Putamen (tissue), 1 donor: ENCODE results near the gene CBLB.

Experiments used
- DNase-seq: peaks from one replicate; pipeline ENCODE4 v3.0.0-alpha.2; 2016; ENCODE audit warnings: low spot score

The CBLB gene

DNA sequence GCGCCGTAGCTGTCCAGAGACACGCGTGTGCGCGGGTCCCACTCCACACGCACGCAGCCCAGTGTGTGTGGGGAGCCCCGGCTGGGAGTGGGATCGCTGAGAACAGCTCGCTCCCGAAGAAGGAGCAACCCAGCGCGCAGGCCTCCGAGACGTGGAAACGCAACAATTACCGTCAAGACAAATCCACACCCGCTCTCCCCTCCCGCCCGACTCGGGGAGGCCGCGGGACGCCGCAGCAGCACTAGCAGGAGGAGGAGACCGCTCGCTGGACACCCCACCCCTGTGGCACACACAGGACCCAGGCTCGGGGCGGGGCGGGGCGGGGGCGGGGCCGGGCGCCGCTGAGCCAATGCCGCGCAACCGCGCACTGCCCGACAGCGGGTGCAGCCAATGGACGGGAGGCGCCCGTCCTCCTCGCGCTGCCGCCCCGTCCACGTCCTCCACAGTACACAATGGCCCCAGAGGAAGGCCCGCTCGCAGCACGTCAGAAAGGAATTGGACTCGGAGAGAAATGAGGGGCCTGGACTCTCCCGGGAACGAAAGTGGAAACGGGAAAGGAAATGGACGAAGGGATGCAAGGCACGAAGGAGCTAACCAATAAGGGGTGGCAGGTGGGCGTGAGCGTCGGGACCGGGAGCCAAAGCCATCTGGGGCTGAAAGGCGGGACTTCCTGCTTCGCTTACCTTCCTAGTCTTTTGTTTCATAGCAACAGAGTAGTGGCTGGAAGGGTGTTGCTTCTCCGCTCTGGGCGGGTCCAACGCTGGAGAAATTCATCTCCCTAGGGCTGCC is at the start of gene CBLB:
Gene CBLB, minus strand, starts transcription at position 271 of the 789 bp plus-strand sequence. CDS start 1,435 bp downstream, outside the sequence.
- DNase-seq, result peak; percentile 93

DNA sequence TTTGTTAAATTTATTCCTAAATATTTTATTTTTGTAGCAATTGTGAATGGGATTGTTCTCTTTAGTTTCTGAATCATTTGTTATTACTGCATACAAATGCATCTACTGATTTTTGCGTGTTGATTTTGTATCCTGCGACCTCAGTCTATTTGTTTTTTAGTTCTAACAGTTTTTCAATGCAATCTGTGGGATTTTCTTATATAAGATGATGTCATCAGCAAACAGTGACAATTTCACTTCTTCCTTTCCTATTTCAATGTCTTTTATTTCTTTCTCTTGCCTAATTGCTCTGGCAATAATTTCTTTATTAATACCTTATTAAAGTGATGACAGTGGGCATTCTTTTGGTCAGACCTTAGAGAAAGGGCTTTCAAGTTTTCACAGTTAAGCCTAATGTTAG is 48.0 kb upstream of the CBLB start:
- no peak for DNase-seq

DNA sequence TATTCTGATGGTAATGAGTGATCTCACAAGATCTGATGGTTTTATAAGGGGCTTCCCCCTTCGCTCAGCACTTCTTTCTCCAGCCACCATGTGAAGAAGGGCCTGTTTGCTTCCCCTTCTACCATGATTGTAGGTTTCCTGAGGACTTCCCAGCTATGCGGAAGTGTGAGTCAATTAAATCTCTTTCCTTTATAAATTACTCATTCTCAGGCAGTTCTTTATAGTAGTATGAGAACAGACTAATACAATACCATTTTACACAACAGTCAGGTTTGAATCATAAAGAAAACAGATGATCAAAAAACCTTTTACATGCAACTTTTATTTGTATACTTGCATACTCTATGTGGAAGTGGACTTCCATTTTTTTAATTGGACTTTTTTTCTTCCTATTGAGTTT is 46.7 kb upstream of the CBLB start:
- DNase-seq, result no peak

DNA sequence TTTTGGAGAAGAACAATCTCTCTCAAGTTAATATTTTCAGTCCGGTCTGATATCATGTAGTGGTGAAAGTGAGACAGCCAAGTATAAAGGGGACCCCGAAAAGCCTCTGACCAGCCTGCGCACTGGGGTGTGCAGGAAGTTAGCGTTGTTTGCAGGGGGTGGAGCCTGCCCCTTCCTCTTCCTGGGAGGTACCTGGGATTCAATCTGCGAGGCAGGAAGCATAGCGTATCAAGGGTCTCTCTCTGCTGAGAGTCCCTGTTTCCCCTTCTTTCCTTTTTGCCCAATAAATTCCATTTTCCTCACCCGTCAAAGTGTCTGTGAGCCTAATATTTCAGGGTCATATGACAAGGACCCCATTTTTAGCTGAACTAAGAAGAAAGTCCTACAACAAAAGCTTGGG is 44.8 kb upstream of the CBLB start:
- DNase-seq, result no peak

DNA sequence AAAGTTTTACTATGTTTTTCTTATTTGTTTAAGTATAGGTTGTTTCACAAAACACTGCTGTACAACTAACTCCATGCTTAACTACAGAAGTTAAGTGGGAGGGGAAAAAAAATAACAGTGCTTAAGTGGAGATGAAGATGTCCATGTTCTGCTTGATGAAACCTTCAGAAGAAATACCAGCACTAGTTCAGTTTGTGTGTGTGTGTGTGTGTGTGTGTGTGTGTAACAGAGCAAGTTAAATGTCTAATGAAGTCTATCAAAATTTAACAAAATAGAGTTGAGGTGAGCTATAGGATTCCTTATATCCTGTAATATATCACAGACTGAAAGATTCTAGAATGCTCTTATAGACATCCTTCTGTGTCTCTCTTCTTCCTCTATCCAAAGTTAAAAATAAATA is 44.1 kb upstream of the CBLB start:
- no peak for DNase-seq

DNA sequence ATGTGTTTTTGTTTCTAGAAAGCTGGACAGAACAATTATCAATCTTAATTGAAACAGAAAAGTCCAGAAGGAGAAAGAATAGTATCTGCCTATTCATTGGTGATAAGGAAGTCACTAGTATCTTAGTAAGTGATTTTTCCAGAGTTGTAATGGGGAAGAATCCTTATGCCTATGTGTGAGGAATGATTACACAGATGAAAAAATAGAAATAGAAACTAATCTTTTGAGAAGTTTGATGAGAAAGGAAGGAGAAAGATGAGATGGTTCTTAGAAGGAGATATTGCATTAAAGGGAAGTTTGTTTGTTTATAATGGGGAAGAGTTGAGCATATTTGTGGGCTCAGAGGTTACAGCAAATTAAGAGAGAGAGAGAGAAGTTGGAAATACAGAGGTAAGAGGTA is 42.7 kb upstream of the CBLB start:
- no peak for DNase-seq

DNA sequence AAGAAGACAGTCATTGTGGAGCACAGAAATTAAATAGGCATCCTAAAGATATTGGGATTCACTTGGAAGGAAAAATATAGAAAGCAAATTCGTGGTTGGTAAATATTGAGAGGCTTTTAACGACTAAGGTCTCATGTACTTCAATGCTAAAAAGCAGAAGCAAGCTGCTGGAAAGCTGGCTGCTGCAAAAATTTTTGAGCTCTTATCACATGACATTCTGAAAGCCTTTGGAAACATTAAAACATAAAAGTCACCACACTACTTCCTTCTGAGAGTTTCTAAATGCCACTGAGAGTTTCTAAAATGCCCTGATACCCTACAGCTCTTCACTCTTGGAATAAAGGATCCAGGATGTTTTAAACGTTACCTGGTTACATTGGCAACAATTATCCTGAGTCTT is 39.0 kb upstream of the CBLB start:
- DNase-seq, result peak; percentile 2

DNA sequence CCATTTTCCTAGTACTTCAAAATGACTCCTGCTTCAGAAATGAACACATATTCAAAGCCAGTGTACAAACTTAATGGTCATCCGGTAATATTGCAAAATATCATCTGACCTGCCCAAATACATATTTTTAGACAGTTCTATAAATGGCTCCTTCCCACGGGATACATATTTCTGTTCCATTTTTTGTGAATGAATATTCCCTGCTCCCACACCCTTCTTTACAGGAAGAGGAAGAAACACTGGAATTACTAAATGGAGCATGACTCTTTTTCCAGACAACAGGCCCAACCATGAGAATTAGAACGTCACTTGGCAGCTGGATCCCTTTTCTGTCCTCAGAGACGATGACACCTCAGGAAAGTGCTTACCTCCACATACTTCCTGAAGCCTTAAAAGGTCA is 38.0 kb upstream of the CBLB start:
- no peak for DNase-seq

DNA sequence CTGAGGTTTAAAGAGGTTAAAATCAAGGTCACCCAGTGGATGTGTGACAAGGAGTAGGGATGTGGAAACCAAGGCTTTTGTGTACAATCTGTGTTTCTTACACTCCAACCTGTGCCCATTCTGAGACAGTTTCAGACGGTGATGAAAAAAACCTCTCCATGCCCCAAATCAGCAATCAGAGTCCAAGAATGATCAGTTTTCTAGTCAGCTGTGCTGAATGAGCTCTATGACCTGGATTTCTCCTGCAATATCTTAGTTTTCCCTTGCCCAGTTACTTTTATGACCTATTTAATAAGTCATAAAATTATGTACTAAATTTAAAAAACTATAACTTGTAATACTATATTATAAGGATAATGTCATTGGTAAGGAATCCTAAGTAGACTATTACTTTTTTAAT is 37.5 kb upstream of the CBLB start:
- no peak for DNase-seq

DNA sequence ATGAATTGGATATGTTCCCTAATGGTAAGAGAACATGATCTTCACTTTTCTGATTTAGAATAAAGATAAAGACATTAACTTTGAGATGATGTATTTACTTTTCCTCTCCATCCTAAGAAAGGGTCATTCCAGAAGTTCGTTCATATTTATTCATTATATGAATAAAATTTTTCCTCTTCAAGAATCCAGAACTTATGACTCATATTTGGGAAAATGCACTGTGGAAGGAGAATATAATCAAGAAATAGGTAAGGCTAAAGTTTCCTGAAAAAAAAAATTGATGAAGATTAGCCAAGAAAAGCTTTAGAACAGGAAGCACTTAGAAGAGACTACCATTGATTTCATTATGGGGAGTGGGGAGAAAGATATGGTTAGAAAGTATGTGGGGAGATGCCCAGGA is 36.5 kb upstream of the CBLB start:
- DNase-seq, result no peak

DNA sequence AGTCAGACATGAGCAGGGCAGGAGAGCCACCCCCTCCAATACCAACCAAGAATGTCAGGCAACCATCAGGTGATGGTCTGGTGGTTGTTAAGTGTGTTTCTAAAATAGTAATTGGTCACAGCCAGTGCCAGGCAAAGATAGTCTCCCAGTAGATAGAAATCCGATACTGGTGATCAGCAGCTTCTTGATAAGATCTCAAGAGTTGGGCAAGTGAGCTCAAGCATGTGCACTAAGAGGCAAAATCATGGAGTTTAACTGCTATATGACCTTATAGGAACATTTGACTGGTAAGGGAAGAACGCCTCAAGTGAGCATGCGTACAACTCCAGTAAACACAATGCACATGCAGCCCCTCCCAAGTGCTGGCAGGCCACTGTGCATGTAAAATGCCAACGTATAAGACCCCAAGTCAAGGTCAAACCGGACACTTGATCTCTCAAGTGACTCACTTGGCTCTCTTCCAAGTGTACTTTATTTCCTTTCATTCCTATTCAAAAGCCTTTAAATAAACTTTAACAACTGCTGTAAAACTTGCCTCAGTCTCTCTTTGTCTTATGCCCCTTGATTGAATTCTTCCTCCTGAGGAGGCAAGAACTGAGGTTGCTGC is 36.0 kb upstream of the CBLB start:
- no peak for DNase-seq

DNA sequence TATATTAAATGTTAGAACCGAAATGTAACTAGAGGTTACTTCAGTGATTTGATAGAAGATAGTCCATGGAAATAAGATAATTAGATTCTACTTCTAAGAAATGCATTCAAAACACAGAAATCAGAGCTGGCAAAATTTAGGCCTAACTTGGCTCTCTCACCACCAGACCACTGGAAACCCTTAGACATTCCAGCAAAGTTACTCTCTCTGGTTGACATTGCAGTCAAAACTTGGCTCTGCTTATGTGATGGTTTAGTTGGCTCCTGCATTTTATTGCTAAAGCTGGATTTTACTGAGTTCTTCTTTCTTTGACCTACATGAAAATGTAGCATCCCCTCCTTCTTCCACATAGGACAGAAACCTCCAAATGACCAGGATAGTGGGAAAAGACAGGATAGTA is 35.4 kb upstream of the CBLB start:
- no peak for DNase-seq

DNA sequence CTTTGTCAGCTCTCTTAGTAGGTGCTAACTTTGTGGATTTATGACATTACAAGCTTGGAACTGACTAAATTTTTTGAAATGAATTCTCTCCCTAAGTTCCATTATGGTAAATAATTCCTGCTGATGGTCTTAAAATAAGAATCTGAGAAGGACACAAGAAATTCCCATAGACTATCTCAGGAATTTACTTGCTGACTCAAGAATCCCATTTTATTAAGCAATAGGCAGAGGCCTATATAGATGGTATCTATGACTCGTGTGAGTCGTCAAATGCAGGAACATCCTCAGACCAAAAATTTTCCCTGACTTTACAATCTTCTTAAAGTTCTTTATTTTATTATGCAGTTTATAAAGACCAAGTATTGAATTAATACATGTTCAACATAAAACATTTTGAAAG is 30.7 kb upstream of the CBLB start:
- no peak for DNase-seq

DNA sequence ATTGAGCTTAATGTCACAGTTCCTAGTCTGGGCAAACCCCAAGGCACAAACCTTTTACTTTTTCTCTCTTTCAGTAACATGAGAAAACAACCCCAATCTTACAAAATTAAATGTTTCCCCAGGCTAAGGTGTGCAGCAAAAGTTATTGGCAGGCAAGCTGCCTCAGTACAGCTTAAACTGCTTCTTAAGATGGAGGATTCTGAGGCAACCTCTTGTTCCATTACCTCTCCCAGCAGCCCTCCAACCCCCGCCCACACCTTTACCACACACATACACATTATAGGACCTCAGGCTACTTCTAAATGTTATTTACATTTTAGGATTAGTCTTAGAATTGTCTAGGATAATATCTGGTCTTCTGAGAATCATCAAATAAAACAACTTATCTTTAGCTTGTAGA is 22.3 kb upstream of the CBLB start:
- DNase-seq, result no peak

DNA sequence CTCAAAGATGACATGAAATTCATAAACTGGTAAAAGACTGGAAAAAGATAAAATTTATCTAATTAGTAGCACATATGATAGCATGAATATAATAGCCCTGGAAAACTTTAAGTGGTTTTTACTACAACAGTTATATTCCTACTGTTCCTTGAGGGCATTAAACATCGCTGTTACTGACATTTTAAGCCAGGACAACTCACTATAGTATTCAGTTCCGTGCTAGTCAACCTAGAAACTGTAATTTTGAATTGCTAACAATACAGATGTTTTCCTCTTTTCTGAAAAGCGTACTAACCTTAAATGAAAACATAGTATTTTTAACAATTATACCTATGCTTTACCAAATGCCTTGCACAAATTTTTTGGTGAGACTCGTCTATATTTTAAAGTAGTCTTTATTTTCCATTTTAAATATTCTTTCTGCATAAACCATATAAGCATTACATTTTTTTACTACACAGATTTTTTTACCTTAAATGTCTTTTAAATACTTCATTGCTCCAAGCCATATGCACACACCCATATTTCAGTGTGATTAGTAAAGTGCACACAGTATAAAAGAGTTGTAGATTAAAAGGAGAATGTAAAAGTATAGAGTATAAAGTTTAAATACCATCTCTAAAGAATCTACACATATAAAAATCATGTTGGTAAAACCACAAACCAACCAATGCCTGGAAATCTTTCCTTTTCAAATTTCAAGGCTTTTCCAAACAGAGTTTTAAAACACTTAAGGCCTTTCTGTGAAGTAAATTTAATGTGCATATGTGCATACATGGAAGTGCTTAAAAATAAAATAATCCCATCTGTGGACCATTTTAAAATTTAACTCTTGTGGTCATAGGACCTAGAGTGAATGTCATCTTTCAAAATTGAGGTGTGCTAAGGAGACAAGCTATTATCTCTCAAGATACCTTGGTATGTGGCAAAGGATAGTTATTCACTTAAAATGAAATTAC is 20.1 kb upstream of the CBLB start:
- DNase-seq, result no peak

DNA sequence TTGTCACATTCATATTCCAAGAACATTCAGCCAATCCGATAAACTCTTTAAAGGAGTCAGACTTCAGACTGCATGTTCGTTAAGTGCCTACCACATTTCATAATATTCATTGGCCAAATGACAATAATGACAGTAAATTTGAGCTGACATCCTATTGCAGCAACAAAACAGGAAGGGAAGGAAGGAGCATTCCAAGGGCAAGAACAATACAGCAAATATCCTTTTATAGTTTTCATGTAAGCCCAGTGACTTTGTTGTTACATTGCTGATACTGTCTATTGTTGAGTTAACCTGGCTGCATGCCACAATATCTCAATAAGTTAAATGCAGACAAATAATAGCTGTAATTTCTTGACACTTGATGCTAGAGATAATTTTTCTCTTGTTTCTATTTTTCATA is 16.4 kb upstream of the CBLB start:
- no peak for DNase-seq

DNA sequence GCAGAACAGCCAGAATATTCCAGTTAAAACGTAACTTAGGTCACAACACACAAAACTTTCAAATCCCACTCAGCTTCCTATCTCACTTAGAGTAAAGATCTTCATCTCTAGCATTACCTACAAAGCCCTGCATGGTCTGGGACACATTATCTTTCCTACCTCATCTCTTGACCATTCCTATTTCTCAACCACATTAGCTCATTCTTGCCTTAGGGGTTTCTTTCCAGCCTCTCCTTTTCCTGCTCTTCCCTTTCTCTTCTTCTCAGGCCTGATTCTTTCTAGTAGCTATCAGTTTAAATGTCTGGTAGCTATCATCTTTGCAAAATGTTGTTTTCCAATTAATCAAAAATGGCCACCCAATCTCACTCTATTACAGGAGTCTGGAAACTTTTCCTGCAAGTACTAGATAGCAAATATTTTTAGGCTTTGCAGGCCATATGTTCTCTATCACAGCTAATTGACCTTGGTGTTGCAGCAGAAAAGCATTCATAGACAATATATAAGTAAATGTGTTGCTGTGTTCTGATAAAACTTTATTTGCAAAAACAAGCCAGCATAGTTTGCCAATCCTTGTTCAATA is 15.1 kb upstream of the CBLB start:
- no peak for DNase-seq

DNA sequence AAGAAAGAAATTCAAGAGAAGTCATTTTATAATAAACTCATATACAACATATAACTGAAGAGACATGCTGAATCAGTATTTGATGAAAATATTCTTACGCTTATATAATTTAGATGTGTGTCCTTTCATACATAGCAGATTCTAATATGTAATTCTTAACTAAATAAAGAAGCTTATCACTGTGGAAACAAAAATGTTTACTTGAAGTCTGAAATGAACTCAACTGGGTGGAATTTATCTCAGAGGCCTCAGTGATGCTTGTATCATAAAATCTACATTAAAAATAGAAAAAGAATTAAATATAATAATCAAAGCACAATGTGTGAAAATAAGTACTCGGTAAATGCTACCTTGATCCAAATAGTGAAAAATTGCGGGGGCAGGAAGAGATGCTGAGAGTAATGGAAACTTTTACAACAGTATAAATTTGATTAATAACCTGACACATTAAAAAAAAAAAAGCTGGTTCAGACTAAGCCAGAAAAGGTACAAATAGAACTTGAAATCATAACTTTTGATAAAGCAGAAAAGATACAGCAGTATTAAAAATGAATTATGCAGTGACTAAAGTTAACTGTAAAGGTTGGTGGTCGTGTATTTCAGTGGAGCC is 12.0 kb upstream of the CBLB start:
- DNase-seq, result no peak

DNA sequence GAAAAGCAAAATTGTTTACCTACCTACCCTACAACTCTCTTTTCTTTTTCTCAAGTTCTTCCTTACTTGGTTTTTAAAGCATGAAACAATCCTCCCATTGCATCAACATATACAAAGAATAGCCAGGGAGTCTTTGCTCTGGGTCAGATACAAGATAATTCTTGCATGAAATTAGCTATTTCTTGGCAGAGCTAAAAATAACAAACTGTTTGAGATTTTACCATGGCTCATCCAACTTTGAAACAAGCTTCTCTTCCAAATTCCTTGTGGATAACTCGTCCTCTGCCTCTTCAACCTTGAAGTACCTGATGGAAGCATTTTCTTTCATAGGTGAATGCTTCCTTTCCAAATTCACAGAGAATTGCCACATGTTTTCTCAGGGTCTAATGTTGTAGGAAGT is 9.2 kb upstream of the CBLB start:
- DNase-seq, result no peak

DNA sequence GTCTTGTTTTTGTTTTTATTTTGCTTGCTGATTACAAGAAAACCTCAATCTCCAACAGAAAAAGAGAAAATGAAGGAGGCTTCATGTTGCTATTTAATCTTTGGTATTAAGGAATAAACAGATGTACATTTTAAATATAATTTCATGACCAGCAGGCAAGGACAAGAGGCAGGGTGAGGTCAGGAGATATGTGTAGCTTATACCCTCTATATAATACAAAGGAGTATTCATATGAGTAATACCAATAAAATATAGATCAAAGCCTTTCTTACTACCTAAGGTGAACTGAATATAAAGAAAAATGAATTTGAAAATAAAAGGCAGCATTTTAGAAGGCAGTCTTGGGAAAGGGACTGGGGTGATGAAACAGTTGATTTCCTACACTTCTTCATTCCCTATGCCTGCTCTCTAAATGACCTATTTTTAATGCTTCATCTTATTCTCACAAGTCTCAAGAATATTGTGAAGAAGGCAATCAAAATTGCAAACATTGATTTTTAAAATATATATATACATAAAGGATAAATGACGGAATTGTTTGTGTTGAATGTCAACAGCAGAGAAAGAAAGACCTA is 8.6 kb upstream of the CBLB start:
- no peak for DNase-seq

DNA sequence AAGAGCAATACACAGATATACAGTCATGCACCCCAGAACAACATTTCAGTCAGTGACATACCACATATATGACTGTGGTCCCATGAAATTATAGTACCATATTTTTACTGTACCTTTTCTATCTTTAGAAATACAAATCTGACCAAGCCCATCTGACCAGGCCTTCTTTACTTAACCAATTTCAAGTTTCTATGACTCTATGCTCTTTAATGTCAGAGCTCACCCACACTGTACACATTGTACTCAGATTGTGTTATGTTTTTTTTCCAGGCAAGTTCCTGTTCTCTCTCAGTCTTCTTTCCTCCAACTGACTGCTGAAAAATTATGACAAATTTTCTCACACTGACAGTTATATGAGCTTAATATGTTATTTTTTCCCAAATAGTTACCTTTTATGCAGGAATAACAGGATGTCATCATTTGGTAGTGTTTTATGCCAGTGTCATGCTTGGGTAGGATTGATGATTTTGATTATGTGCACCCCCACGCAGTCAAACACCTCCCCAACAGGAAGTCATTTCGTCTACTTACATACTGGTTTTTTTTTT is 8.0 kb upstream of the CBLB start:
- no peak for DNase-seq
